Endometrial microvascular endothelial cells (primary cell): ENCODE measurements around the gene ATP8A1. TPM values are rescaled to one million over a fixed set of nuclear protein-coding genes. Genes with fewer than 3 reads are reported as not detected.

Experiments
- in situ Hi-C: cut with HindIII; loops from 2 replicates; pipeline ENCODE4 v1.10.0; 2017; ENCODE audit warnings: low sequenced_read_pairs, low pct_unique_long_range_greater_than_20kb; ENCODE audit errors: inconsistent ontology term
- total RNA-seq: library from RNA; depleted of rRNA; stranded (reverse); fragments of >200 nt; gene quantifications from one replicate; pipeline ENCODE4 v1.2.3, GENCODE V29; 2015; ENCODE audit errors: inconsistent ontology term

Gene ATP8A1
- total RNA-seq, 1 donor from 2014 or later: 0.37 TPM

- in situ Hi-C loops: no loop called here
Observed at GRCh38 chr4:42454755-42455420, 202.0 kb downstream of the ATP8A1 start.

- in situ Hi-C loops: no loop called here
Observed at GRCh38 chr4:42453612-42454011, 203.3 kb downstream of the ATP8A1 start.

- in situ Hi-C loops: no loop called here
Observed at GRCh38 chr4:42452823-42453222, 204.1 kb downstream of the ATP8A1 start.

GRCh38 chr4:42446823-42447222 is 210.1 kb downstream of the ATP8A1 start:
- in situ Hi-C loops: no loop called here

DNA sequence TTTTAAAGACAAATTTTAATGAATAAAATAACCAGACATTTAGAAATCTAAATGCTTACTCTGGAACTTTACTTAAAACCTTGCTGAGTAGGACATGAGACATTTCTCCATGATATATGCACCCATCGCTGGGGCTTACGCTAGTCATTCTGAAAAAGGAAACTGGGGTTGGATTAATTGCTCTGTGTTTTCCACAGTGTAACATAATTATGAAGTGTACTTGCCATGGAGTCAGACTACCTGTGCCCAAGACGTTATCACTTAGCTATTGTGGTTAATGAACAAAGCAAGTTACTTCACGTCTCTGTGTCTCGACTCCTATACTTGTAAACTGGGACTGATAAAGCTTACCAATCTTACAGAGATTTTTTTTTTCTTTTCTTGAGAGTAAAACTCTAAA is 211.9 kb downstream of the ATP8A1 start:
- in situ Hi-C loops: no loop called here

GRCh38 chr4:42442601-42443000 is 214.3 kb downstream of the ATP8A1 start:
- in situ Hi-C loops: no loop called here

GRCh38 chr4:42440083-42440482 is 216.8 kb downstream of the ATP8A1 start:
- in situ Hi-C loops: no loop called here

DNA sequence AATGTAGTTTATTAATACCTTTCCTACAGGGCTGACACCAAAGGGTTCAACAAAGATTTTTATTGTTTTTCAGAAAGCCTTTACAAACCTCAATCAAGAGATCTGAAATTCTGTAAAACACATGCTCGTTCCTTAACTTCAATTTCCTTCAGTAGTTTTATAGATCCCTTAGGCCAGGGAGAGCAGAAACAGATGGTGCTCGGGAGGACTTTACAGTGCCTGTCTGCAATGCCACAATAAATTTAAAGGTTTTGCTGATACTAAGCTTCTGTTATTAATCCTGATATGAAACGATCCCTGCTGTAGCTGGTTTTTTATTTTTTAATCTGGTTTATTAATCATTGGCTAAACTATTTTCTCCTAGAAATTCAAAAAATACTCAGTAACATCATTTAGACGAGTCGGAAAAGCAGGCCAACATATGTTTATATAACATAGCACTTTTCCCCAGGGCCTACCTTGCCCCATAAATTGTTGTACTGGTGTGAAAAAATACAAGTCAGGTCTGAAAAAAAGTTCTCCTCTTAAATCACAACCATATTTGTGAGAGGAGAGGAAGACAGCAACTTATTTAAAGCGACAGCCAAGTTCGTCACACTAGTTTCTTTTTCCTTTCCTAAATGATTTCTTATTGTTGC is 219.9 kb downstream of the ATP8A1 start:
- in situ Hi-C loops: no loop called here

- in situ Hi-C loops: no loop called here
Observed at GRCh38 chr4:42428036-42428435, 228.9 kb downstream of the ATP8A1 start.

GRCh38 chr4:42425146-42426065 is 231.5 kb downstream of the ATP8A1 start:
- in situ Hi-C loops: no loop called here

DNA sequence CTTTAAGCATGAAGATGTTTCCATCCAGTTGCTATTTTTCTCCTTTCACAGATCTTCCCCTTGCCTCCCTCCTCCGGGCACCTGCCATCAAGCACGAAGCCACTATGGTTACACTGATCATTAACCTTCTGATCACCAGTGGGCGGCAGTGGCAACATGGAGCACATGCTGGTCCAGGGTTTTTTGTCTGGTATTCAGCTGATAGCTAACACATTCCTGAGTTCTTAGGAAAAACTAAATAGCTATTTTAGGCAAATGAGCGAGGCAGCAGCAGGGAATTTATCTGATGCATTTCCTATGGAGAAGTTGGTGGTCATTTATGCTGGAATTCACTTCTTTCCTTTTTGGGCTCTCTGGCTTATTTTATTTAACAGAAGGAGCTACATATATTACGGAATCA is 236.8 kb downstream of the ATP8A1 start:
- in situ Hi-C loops: no loop called here

GRCh38 chr4:42417550-42417949 is 239.4 kb downstream of the ATP8A1 start:
- in situ Hi-C loops: no loop called here

GRCh38 chr4:42416017-42416416 is 240.9 kb downstream of the ATP8A1 start:
- in situ Hi-C loops: no loop called here

GRCh38 chr4:42415281-42415680 is 241.6 kb downstream of the ATP8A1 start:
- in situ Hi-C loops: no loop called here

GRCh38 chr4:42412251-42412650 is 244.7 kb downstream of the ATP8A1 start:
- in situ Hi-C loops: no loop called here

GRCh38 chr4:42411803-42412202 is 245.1 kb downstream of the ATP8A1 start:
- in situ Hi-C loops: no loop called here

GRCh38 chr4:42410446-42410845 is 246.5 kb downstream of the ATP8A1 start:
- in situ Hi-C loops: no loop called here

DNA sequence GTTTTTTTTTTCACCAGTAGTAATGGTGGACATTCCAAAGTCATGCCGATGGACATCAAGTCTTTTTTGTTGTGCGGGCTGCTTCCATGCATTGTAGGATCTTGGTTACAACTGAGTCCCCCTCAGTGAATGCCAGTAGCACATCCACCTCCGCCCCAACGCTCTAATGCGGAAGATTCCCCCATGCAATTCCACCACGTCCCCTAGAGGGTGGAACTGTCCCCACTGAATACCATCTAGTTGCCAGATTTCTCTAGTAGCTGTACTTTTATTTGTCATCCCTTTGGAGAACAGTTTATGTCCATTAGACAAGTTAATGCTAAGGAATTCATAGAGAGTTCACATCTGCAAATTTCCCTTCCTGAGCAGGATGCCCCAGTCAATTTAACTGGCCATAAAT is 252.9 kb downstream of the ATP8A1 start:
- in situ Hi-C loops: no loop called here

DNA sequence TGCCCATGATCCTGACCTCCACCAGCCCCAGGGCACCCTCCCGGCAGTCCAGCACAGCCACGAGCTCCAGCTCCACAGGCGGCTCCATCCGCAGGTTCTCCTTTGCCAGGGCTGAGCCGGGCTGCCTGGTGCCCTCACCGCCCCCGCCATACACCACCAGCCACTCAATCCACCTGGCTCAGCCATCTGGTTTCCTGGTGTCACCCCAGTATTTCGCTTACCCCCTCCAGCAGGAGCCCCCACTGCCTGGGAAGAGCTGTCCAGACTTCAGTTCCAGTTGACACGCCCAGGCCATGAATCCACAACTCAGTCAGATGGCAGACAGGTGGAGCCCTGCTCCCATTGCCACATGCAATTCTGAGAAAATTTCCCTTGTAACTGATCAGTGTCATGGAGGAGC is 255.7 kb downstream of the ATP8A1 start:
- in situ Hi-C loops: no loop called here

GRCh38 chr4:42399393-42399792 is 257.5 kb downstream of the ATP8A1 start:
- in situ Hi-C loops: no loop called here
